ENCODE data around the gene EML1. TPM values are rescaled to one million over a fixed set of nuclear protein-coding genes. Genes with fewer than 3 reads are reported as not detected.
A peak's percentile ranks its signal among the peaks of the same experiment; 100 is the strongest.

Gene EML1, protein sequence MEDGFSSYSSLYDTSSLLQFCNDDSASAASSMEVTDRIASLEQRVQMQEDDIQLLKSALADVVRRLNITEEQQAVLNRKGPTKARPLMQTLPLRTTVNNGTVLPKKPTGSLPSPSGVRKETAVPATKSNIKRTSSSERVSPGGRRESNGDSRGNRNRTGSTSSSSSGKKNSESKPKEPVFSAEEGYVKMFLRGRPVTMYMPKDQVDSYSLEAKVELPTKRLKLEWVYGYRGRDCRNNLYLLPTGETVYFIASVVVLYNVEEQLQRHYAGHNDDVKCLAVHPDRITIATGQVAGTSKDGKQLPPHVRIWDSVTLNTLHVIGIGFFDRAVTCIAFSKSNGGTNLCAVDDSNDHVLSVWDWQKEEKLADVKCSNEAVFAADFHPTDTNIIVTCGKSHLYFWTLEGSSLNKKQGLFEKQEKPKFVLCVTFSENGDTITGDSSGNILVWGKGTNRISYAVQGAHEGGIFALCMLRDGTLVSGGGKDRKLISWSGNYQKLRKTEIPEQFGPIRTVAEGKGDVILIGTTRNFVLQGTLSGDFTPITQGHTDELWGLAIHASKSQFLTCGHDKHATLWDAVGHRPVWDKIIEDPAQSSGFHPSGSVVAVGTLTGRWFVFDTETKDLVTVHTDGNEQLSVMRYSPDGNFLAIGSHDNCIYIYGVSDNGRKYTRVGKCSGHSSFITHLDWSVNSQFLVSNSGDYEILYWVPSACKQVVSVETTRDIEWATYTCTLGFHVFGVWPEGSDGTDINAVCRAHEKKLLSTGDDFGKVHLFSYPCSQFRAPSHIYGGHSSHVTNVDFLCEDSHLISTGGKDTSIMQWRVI
- total RNA-seq (2014; rRNA removed; shearing (Covaris generic)) (not detected in 2 replicates), total RNA-seq (2022) (not detected in 2 replicates), Bru-seq, nascent RNA (percentile 11 among the genes with signal in this experiment), BruChase-seq, experiment 1, labeled RNA remaining after a 6-hour chase (percentile 7 among the genes with signal in this experiment), BruChase-seq, experiment 2, labeled RNA remaining after a 2-hour chase (percentile 8 among the genes with signal in this experiment)
- long read RNA-seq: 0 reads

DNA sequence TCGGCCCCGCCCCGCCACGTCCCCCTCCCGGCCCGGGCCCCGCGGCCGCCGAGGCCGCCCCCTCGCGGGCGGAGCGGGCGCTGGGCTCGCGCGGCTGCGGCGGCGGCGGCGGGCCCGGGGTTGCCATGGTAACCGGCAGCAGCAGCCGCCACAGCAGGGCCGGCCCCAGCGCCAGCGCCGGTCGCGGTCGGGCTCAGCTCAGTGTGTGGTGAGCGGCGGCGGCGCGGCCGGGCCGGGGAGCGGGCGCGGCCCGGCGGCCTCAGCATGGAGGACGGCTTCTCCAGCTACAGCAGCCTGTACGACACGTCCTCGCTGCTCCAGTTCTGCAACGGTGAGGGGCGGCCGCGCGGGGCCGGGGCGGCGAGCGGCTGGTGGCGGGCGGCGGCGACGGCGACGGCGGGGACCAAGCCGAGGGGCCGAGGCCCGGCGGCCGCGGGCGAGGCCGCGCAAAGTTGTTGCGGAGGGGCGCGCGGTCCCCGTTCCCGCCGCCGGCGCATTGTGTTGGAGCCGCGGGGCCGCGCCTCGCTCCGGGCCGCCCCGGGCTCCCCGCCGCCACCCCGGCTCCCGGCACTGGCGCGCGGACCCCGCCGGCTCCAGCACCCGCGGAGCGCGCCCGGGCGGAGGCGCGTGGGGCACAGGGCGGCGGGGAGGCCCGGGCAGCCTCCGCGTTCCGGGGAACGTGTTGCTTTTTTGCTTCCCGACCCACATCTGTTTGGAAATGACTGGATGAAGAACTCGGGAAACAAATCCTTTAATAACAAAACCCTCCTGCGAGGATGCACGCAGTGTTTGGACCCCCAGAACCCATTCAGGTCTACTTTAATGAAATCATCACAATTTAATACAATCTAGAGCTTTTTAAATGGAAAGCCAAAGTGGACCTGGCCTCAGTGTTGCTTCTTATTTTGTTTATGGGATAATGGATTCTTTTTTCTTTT lies at the start of gene EML1:
EML1 (plus strand) TSS at position 201 of the 938 bp plus-strand sequence; CDS start at position 265, 64 bp downstream.
- H3K36me3 ChIP-seq (ENCODE audit: insufficient read depth, low read length): no peaks in the 10 kb centered on the region
- CTCF ChIA-PET (ENCODE audit: unreplicated experiment): interaction anchor here (0.9 kb wide), 1 partner anchor 217 kb away, joined by 3 read pairs; no protein-coding TSS in a partner anchor

DNA sequence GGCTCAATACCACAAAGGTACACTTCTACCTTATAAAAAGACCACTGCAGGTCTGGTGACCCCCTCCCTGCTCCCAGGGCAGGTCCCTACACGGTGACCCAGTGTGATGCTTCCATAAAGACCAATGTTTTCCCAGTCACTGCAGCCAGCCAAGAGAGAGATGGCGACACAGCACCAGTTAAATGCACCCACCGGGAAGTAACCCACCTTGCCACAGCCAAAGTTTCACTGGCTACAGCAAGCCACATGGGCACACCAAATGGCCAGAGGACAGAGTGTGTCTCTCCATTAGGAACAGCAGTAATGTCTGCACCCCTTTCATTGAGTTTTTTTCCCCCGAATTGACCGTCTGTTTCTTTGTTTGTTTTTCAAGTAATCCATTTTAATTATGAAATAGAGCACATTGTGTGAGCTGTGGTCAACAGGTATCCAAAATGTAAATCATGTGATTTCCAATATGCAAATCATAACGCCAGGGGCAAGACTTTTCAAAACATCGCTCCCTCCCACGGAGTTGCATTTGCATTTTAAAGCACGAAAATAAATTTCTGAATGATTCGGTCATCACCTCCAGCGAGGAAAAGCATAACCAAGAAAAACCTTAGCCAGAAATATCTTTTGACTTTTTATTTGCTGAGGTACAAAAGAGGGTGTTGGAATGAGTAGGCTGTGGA lies 48.9 kb upstream of the EML1 start:
- H3K4me2 ChIP-seq (ENCODE audit: low read length): no peak overlapping the region
- ChIA-PET CTCF (ENCODE audit: unreplicated experiment) (no interaction called here), POLR2A (no interaction called here)
- H4K20me1 ChIP-seq (ENCODE audit: insufficient read depth, low read length): no peaks in the 10 kb centered on the region
- H3K36me3 ChIP-seq (ENCODE audit: insufficient read depth, low read length): no peaks in the 10 kb centered on the region
- H3K9me2 ChIP-seq (ENCODE audit: insufficient read depth, low read length): no peaks in the 10 kb centered on the region
- intact Hi-C loops (cut with micrococcal nuclease; ENCODE audit: unreplicated experiment): no loop called here
- no peaks in the 10 kb centered on the region for H3K4me1 ChIP-seq (ENCODE audit: insufficient read depth, low read length, poor library complexity, severe bottlenecking)
- no peaks in the 10 kb centered on the region for H3K9me3 ChIP-seq (ENCODE audit: low read length)
- no peak for TF ChIP-seq EZH2phosphoT487 (IDR thresholded peaks at IDR 0.05; ENCODE audit: borderline replicate concordance, low read depth, low read length)
- TF ChIP-seq, protein P1, sequence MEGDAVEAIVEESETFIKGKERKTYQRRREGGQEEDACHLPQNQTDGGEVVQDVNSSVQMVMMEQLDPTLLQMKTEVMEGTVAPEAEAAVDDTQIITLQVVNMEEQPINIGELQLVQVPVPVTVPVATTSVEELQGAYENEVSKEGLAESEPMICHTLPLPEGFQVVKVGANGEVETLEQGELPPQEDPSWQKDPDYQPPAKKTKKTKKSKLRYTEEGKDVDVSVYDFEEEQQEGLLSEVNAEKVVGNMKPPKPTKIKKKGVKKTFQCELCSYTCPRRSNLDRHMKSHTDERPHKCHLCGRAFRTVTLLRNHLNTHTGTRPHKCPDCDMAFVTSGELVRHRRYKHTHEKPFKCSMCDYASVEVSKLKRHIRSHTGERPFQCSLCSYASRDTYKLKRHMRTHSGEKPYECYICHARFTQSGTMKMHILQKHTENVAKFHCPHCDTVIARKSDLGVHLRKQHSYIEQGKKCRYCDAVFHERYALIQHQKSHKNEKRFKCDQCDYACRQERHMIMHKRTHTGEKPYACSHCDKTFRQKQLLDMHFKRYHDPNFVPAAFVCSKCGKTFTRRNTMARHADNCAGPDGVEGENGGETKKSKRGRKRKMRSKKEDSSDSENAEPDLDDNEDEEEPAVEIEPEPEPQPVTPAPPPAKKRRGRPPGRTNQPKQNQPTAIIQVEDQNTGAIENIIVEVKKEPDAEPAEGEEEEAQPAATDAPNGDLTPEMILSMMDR (conservative IDR thresholded peaks at IDR 0.05; ENCODE audit: low read length): no peak
- H2AFZ ChIP-seq (ENCODE audit: low read length): no peak overlapping the region
- no peak overlapping the region for H3K4me3 ChIP-seq (ENCODE audit: low read depth, low read length, poor library complexity, severe bottlenecking)
- no TSS peak for BruUV-seq (replicated peaks)
- no peak for DNase-seq (ENCODE audit: low spot score)
- H3K79me2 ChIP-seq (ENCODE audit: insufficient read depth, low read depth, low read length): no peaks in the 10 kb centered on the region
- no peak overlapping the region for H3K27ac ChIP-seq (ENCODE audit: low read depth, low read length, poor library complexity, severe bottlenecking)

More for the DNA sequence above, at the start of gene EML1:
- Histone ChIP-seq H3K9me3 (ENCODE audit: low read length) (no peaks in the 10 kb centered on the region), H3K79me2 (ENCODE audit: insufficient read depth, low read depth, low read length) (no peaks in the 10 kb centered on the region), H4K20me1 (ENCODE audit: insufficient read depth, low read length) (no peaks in the 10 kb centered on the region), H3K4me1 (ENCODE audit: insufficient read depth, low read length, poor library complexity, severe bottlenecking) (peaks cover 3% of the 10 kb centered on the region), H3K4me3 (ENCODE audit: low read depth, low read length, poor library complexity, severe bottlenecking) (peak within 1 kb of the TSS; percentile 47), H2AFZ (ENCODE audit: low read length) (no peak within 1 kb of the TSS), H3K4me2 (ENCODE audit: low read length) (peak within 1 kb of the TSS; percentile 55; the same call in 1 of the 2 replicates), H3K9me2 (ENCODE audit: insufficient read depth, low read length) (no peaks in the 10 kb centered on the region), H3K27ac (ENCODE audit: low read depth, low read length, poor library complexity, severe bottlenecking) (no peak within 1 kb of the TSS)
- BruUV-seq (replicated peaks): no TSS peak
- intact Hi-C loops (cut with micrococcal nuclease; ENCODE audit: unreplicated experiment): loop anchor here (5.0 kb wide), 1 partner anchor 106 kb away; no protein-coding TSS in a partner anchor
- DNase-seq (ENCODE audit: low spot score): peak; percentile 78
- POLR2A ChIA-PET: no interaction called here
- TF ChIP-seq EZH2phosphoT487 (IDR thresholded peaks at IDR 0.05; ENCODE audit: borderline replicate concordance, low read depth, low read length): peak; percentile 89; the same call in 1 of the 2 replicates
- TF ChIP-seq, protein P1 (conservative IDR thresholded peaks at IDR 0.05; ENCODE audit: low read length): no peak
